Measurements from ENCODE around the gene LTA. TPM values are rescaled to one million over a fixed set of nuclear protein-coding genes. Genes with fewer than 3 reads are reported as not detected.

LTA gene
- polyA plus RNA-seq, 3 donors = 0.26 to 0.28 TPM; not detected in 1

DNA sequence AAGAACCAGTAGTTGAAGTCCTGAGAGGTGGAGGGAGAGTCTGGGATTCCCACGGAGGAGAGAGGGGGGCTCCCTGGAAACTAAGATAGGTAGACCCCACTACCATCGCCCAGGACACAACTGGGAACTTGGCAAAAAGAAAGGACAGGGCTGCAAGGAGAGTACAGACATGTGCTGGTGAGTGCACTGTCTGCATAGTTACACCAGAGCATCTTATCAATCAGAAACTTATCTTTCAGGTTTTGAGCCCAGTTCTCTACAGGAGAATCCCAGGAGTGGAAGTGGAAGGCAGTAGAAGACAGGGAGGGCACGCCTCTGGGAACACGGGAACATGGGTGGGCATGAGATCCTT is 12.5 kb upstream of the LTA start:
- TF ChIP-seq, protein P1, sequence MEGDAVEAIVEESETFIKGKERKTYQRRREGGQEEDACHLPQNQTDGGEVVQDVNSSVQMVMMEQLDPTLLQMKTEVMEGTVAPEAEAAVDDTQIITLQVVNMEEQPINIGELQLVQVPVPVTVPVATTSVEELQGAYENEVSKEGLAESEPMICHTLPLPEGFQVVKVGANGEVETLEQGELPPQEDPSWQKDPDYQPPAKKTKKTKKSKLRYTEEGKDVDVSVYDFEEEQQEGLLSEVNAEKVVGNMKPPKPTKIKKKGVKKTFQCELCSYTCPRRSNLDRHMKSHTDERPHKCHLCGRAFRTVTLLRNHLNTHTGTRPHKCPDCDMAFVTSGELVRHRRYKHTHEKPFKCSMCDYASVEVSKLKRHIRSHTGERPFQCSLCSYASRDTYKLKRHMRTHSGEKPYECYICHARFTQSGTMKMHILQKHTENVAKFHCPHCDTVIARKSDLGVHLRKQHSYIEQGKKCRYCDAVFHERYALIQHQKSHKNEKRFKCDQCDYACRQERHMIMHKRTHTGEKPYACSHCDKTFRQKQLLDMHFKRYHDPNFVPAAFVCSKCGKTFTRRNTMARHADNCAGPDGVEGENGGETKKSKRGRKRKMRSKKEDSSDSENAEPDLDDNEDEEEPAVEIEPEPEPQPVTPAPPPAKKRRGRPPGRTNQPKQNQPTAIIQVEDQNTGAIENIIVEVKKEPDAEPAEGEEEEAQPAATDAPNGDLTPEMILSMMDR (IDR thresholded peaks at IDR 0.05) = no peak
- Histone ChIP-seq H3K79me2 (ENCODE audit: insufficient read depth, low read length) (peaks cover 15% of the 10 kb centered on the region), H3K4me3 (replicated peaks in 1 of 3; ENCODE audit: low read depth in 2 of 3, low read length in 3 of 3) (peak overlapping the region; percentile 3 to 66 (median 13)), H3K36me3 (replicated peaks in 1 of 2; ENCODE audit: control insufficient read depth in 1 of 2, insufficient read depth in 2 of 2, low read length in 2 of 2) (no peaks in the 10 kb centered on the region), H3K4me2 (replicated peaks; ENCODE audit: extremely low read depth, low read length, poor library complexity, severe bottlenecking) (peak overlapping the region; percentile 78), H3K9me3 (replicated peaks in 1 of 2; ENCODE audit: control insufficient read depth in 1 of 2, insufficient read depth in 1 of 2, low read length in 2 of 2) (no peaks in the 10 kb centered on the region), H4K20me1 (ENCODE audit: insufficient read depth, low read length) (no peaks in the 10 kb centered on the region), H3K27me3 (ENCODE audit: control insufficient read depth in 2 of 2, insufficient read depth in 2 of 2, low read length in 2 of 2) (no peaks in the 10 kb centered on the region), H3K27ac (ENCODE audit: low read depth in 1 of 2, low read length in 2 of 2) (peak overlapping the region; percentile 96 to 98), H3K9ac (ENCODE audit: insufficient read depth, low read length, poor library complexity, severe bottlenecking) (peak overlapping the region; percentile 75), H2AFZ (ENCODE audit: insufficient read depth, low read depth, low read length, poor library complexity, severe bottlenecking) (no peak overlapping the region), H3K4me1 (ENCODE audit: control insufficient read depth in 1 of 2, insufficient read depth in 2 of 2, low read length in 2 of 2) (peaks cover 84 to 85% of the 10 kb centered on the region in 2 donors)
- no peak for DNase-seq
- intact Hi-C loops (cut with micrococcal nuclease) = loop anchor here in 1 of 2 donors (2.0 kb wide), 1 partner anchor 27 kb away; the partner anchor contains the start of gene LST1
- WGBS (ENCODE audit: insufficient coverage) = 10% methylated on average over 2 of the region's 4 CpGs
- Mint-ChIP-seq H3K27ac (peak overlapping the region; percentile 91 to 98 (median 94)), H3K4me3 (peak overlapping the region; percentile 79 to 81), H3K4me1 (peaks cover 80% of the 10 kb centered on the region), H3K27me3 (ENCODE audit: low read depth in 3 of 3) (peaks cover 0 to 2% (median 0%) of the 10 kb centered on the region in 3 donors), H3K9me3 (no peaks in the 10 kb centered on the region), H3K36me3 (peaks cover 17 to 28% of the 10 kb centered on the region in 2 donors)

GRCh38 chr6:31559958-31560696 is 12.0 kb upstream of the LTA start:
- Histone ChIP-seq H3K9me3 (replicated peaks in 1 of 2; ENCODE audit: control insufficient read depth in 1 of 2, insufficient read depth in 1 of 2, low read length in 2 of 2) (no peaks in the 10 kb centered on the region), H3K4me2 (replicated peaks; ENCODE audit: extremely low read depth, low read length, poor library complexity, severe bottlenecking) (peak overlapping the region; percentile 78), H3K27ac (ENCODE audit: low read depth in 1 of 2, low read length in 2 of 2) (peak overlapping the region; percentile 96 to 98), H3K9ac (ENCODE audit: insufficient read depth, low read length, poor library complexity, severe bottlenecking) (peak overlapping the region; percentile 75), H4K20me1 (ENCODE audit: insufficient read depth, low read length) (no peaks in the 10 kb centered on the region), H3K4me1 (ENCODE audit: control insufficient read depth in 1 of 2, insufficient read depth in 2 of 2, low read length in 2 of 2) (peaks cover 84 to 85% of the 10 kb centered on the region in 2 donors), H3K79me2 (ENCODE audit: insufficient read depth, low read length) (peaks cover 15% of the 10 kb centered on the region), H3K27me3 (ENCODE audit: control insufficient read depth in 2 of 2, insufficient read depth in 2 of 2, low read length in 2 of 2) (no peaks in the 10 kb centered on the region), H3K4me3 (replicated peaks in 1 of 3; ENCODE audit: low read depth in 2 of 3, low read length in 3 of 3) (peak overlapping the region in 2 of 3 experiments; percentile 4 to 66), H2AFZ (ENCODE audit: insufficient read depth, low read depth, low read length, poor library complexity, severe bottlenecking) (no peak overlapping the region), H3K36me3 (replicated peaks in 1 of 2; ENCODE audit: control insufficient read depth in 1 of 2, insufficient read depth in 2 of 2, low read length in 2 of 2) (no peaks in the 10 kb centered on the region)
- peaks cover 15 to 26% of the 10 kb centered on the region in 2 donors for H3K36me3 Mint-ChIP-seq
- no peaks in the 10 kb centered on the region for H3K9me3 Mint-ChIP-seq
- 0% methylated on average over 4 of the region's 7 CpGs for WGBS (ENCODE audit: insufficient coverage)
- peak; percentile 94 to 97 (median 95) for DNase-seq
- TF ChIP-seq, protein P1 (IDR thresholded peaks at IDR 0.05) = no peak
- intact Hi-C loops (cut with micrococcal nuclease) = loop anchor here in 1 of 2 donors (1.0 to 2.0 kb wide), 2 partner anchors 8 to 27 kb away; partner anchors contain the start of gene LST1
- peaks cover 84% of the 10 kb centered on the region for H3K4me1 Mint-ChIP-seq
- H3K27me3 Mint-ChIP-seq (ENCODE audit: low read depth in 3 of 3) = peaks cover 0 to 4% (median 0%) of the 10 kb centered on the region in 3 donors
- H3K27ac Mint-ChIP-seq = peak overlapping the region; percentile 91 to 98 (median 94)
- H3K4me3 Mint-ChIP-seq = peak overlapping the region; percentile 79 to 81
